ENCODE results near the gene PTPN22.

Gene PTPN22

GRCh38 chr1:113818578-113818977 is 52.9 kb downstream of the PTPN22 start:
- TF ChIP-seq CTCF (IDR thresholded peaks at IDR 0.05; ENCODE audit: low read depth, low read length, missing control alignments): no peak
- no peak overlapping the region for H3K4me3 ChIP-seq (ENCODE audit: low read depth, low read length)
- in situ Hi-C loops (cut with HindIII; ENCODE audit: low sequenced_read_pairs): no loop called here

GRCh38 chr1:113813218-113813617 is 58.3 kb downstream of the PTPN22 start:
- no peak for TF ChIP-seq CTCF (IDR thresholded peaks at IDR 0.05; ENCODE audit: low read depth, low read length, missing control alignments)
- no peak for DNase-seq (ENCODE audit: low read depth)
- H3K4me3 ChIP-seq (ENCODE audit: low read depth, low read length): no peak overlapping the region
- in situ Hi-C loops (cut with HindIII; ENCODE audit: low sequenced_read_pairs): no loop called here

More at GRCh38 chr1:113818578-113818977, 52.9 kb downstream of the PTPN22 start:
- no peak for DNase-seq (ENCODE audit: low read depth)

- DNase-seq (ENCODE audit: low read depth): no peak
- in situ Hi-C loops (cut with HindIII; ENCODE audit: low sequenced_read_pairs): no loop called here
- peak overlapping the region; percentile 65 for H3K4me3 ChIP-seq (ENCODE audit: low read depth, low read length)
- TF ChIP-seq CTCF (IDR thresholded peaks at IDR 0.05; ENCODE audit: low read depth, low read length, missing control alignments): no peak
Observed at GRCh38 chr1:113812661-113813135, 58.8 kb downstream of the PTPN22 start.

GRCh38 chr1:113811888-113812660 is 59.4 kb downstream of the PTPN22 start, which contains the start of gene RSBN1:
Gene RSBN1, minus strand, starts transcription at chr1:113812476. Its CDS starts 64 bp downstream, at chr1:113812412.
- DNase-seq (ENCODE audit: low read depth): peak; percentile 98

GRCh38 chr1:113811156-113811887 is 60.2 kb downstream of the PTPN22 start:
- in situ Hi-C loops (cut with HindIII; ENCODE audit: low sequenced_read_pairs): no loop called here
- H3K4me3 ChIP-seq (ENCODE audit: low read depth, low read length): peak overlapping the region; percentile 65
- TF ChIP-seq CTCF (IDR thresholded peaks at IDR 0.05; ENCODE audit: low read depth, low read length, missing control alignments): no peak
- DNase-seq (ENCODE audit: low read depth): no peak

More at GRCh38 chr1:113811888-113812660, 59.4 kb downstream of the PTPN22 start, which contains the start of gene RSBN1:
- peak within 1 kb of the TSS; percentile 65 for H3K4me3 ChIP-seq (ENCODE audit: low read depth, low read length)
- in situ Hi-C loops (cut with HindIII; ENCODE audit: low sequenced_read_pairs): no loop called here
- no peak for TF ChIP-seq CTCF (IDR thresholded peaks at IDR 0.05; ENCODE audit: low read depth, low read length, missing control alignments)
